CD4-positive, alpha-beta T cell treated with Interleukin-17A for 4 hours (primary cell): ENCODE measurements around the gene ITGB8.

Experiments used
- DNase-seq: peaks from one replicate; pipeline ENCODE4 v3.0.0-alpha.2; 2020; ENCODE audit warnings: mixed read lengths

Gene ITGB8

DNA sequence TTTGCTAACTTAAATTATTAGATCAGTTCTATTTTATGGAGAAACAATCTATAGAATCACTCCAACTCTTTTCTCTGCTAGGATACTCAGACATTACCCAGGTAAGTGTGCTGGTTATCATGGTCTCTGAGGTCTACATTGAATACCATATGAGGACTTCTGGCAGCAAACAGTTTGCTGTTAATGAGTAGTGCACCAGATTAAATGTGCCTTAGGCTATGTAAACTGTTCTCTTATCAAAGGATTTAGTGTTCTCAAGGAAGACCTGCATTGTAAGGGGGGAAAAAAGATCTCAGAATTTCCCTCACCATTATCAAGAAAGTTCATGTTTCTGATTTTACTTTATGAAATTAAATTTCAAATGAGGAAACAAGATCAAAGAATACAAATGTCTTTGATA is 107.5 kb downstream of the ITGB8 start:
- DNase-seq, result no peak

GRCh38 chr7:20438694-20439376 is 108.1 kb downstream of the ITGB8 start:
- no peak for DNase-seq

GRCh38 chr7:20439416-20440185 is 108.9 kb downstream of the ITGB8 start:
- no peak for DNase-seq

GRCh38 chr7:20440472-20441105 is 109.9 kb downstream of the ITGB8 start:
- DNase-seq, result no peak

- no peak for DNase-seq
Observed at GRCh38 chr7:20441346-20441745, 110.6 kb downstream of the ITGB8 start.

DNA sequence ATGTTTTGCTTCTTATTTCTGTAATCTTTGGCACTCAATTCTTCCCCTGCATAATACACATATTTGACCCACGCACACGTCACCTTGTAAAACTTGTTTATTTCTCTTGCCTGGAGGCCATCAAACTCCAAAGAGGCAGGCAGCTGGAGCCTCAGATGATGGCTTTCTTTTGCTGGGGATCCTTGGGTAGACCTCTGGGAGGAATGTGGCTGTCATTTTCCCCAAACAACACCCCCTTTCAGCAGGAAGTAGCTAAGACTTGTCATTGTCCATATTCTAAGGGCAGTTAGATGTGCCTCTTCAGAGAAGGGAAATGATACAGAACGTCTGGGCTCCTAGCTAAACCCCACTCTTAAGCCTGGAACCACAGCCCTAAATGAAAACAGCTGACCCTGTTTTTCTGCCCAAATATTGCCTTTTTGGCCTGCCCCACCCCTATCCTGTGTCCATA is 111.3 kb downstream of the ITGB8 start:
- DNase-seq, result no peak

GRCh38 chr7:20442951-20443350 is 112.3 kb downstream of the ITGB8 start:
- DNase-seq, result no peak

- no peak for DNase-seq
Observed at GRCh38 chr7:20444030-20444800, 113.5 kb downstream of the ITGB8 start.

DNA sequence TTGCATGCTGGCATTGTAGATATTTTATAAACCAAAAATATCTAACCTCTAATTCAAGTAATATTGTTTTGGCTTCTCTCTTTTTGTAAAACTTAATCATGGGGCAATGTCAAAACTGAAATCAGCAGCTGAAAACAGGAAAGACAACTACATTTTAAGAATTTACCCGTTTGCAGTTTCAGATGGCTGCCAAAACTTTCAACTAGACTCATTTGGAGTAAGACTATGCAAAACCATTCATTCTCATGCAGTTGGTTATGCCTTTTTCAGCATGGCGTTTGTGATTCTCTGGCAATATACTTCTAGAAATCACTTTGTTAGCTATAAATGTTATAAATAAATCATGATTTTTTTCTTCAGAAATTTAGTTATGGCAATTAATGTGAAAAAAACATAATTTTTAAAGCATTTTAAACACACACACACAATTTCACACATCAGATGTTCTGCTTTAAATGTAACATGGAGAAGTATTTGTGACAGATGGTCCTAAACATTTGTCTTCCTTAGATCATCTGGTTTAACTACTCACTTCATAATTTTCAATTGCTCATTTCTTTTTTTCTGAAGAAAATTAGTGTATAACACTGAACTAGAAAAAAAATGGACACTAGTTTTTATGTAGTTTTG is 116.4 kb downstream of the ITGB8 start:
- DNase-seq, result no peak

GRCh38 chr7:20449176-20449575 is 118.5 kb downstream of the ITGB8 start:
- no peak for DNase-seq

DNA sequence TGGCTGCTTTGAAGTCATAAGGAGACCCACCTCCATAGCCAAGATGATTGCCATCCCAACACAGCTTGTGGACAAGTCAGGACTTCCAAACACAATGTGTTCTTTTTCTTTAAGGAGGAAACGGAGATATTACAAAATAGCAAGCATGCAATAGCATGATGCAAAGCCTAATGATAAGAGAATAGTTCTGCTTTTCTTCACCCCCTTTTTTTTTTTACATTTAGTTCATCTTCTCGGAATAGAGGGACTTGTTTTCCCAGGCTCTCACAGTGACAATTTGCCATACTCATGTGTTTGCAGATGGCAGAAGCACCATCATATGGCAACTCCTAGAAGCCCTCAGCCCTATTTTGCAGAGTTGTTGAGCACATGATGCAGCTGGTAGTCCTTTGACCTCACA is 119.8 kb downstream of the ITGB8 start:
- no peak for DNase-seq

- no peak for DNase-seq
Observed at GRCh38 chr7:20454202-20454601, 123.5 kb downstream of the ITGB8 start.

GRCh38 chr7:20456701-20457100 is 126.0 kb downstream of the ITGB8 start:
- DNase-seq, result no peak

DNA sequence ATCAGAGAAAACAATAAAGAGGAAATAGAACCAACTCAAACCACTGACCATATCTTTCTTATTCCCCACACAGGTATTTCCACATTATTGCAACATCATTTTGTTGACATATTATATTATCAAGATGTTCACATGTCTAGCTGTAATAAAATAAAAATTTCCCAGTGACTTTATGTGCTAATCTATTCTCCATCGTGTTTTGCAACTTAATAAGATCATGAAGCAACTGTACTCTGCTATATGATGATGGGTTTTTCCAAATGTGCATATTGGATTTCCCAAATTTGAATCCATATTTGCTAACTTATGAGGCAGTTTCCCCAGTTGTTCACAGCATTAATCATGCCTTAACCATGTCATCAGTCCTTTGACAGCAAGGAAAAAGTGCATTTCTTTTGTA is 127.8 kb downstream of the ITGB8 start:
- no peak for DNase-seq

GRCh38 chr7:20459419-20459818 is 128.7 kb downstream of the ITGB8 start:
- DNase-seq, result no peak

- DNase-seq, result no peak
Observed at GRCh38 chr7:20464891-20465290, 134.2 kb downstream of the ITGB8 start.
